LNCaP clone FGC (cell line): ENCODE data around the gene NLN.
"Not testable (repeated sequence)": the region's sequence is repeated elsewhere in the genome, so short reads cannot be mapped to it uniquely, and the experiment has no call there.

Experiments
- DNase-seq: peaks from one replicate; pipeline ENCODE4 v3.0.0-alpha.2; 2011; ENCODE audit warnings: low read depth
- H3K4me3 ChIP-seq: 2 replicates; pipeline ENCODE4 v1.5.1; 2011; ENCODE audit warnings: mild to moderate bottlenecking, low read depth, low read length, control low read depth
- TF ChIP-seq, protein P1 (sequence below): IDR thresholded peaks from 2 replicates; pipeline ENCODE4 v1.5.1; 2012; ENCODE audit warnings: mild to moderate bottlenecking; ENCODE audit not compliant: control insufficient read depth, insufficient read depth; ENCODE audit errors: extremely low read depth

The NLN gene

DNA sequence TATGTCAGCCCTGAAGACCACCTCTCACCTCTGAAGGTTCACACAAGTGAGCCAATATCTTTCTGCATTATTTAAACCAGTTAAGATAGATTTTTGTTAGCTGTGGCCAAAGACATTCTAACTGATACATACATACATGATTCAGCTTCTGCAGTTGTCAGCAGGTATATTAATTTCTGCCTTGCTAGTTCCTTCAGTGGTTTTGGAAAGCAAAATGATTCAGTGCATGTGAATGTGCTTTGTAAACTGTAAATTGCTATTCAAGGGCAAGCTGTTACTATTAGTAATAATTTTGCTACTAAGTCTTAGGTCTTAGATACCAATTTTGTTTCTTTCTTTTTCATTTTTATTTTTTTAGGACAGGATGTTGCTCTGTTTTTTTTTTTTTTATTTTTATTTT lies 115.1 kb downstream of the NLN start:
- no peak for DNase-seq
- no peak overlapping the region for H3K4me3 ChIP-seq
- TF ChIP-seq, protein P1, sequence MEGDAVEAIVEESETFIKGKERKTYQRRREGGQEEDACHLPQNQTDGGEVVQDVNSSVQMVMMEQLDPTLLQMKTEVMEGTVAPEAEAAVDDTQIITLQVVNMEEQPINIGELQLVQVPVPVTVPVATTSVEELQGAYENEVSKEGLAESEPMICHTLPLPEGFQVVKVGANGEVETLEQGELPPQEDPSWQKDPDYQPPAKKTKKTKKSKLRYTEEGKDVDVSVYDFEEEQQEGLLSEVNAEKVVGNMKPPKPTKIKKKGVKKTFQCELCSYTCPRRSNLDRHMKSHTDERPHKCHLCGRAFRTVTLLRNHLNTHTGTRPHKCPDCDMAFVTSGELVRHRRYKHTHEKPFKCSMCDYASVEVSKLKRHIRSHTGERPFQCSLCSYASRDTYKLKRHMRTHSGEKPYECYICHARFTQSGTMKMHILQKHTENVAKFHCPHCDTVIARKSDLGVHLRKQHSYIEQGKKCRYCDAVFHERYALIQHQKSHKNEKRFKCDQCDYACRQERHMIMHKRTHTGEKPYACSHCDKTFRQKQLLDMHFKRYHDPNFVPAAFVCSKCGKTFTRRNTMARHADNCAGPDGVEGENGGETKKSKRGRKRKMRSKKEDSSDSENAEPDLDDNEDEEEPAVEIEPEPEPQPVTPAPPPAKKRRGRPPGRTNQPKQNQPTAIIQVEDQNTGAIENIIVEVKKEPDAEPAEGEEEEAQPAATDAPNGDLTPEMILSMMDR = no peak

- H3K4me3 ChIP-seq, DNase-seq: not testable (repeated sequence)
Observed at GRCh38 chr5:65839170-65839569, 117.2 kb downstream of the NLN start.

GRCh38 chr5:65840071-65840470 lies 118.1 kb downstream of the NLN start:
- TF ChIP-seq, protein P1 = no peak
- DNase-seq = no peak
- H3K4me3 ChIP-seq = no peak overlapping the region

- not testable (repeated sequence) for DNase-seq
Observed at GRCh38 chr5:65844763-65845162, 122.8 kb downstream of the NLN start.

DNA sequence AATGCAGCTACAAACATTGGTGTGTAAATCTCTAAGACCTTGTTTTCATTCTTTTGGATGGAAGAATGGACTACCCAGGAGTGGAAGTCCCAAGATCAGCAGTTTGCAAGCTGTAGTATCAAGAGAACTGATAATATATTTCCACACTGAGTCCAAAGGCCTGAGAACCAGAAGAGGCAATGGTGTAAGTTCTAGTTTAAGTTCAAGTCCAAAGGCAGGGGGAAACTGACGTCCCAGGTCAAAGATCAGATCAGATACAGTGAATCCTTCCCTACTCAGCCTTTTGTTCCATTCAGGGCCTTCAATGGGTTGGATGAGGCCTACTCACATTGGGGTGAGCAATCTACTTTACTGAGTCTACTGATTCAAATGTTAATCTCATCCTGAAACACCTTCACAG lies 124.1 kb downstream of the NLN start:
- no peak for DNase-seq
- TF ChIP-seq, protein P1 = no peak
- H3K4me3 ChIP-seq = no peak overlapping the region

More at GRCh38 chr5:65844763-65845162, 122.8 kb downstream of the NLN start:
- H3K4me3 ChIP-seq = not testable (repeated sequence)

- not testable (repeated sequence) for H3K4me3 ChIP-seq, DNase-seq
Observed at GRCh38 chr5:65847019-65847418, 125.0 kb downstream of the NLN start.

- not testable (repeated sequence) for DNase-seq, H3K4me3 ChIP-seq
Observed at GRCh38 chr5:65849918-65850317, 127.9 kb downstream of the NLN start.

DNA sequence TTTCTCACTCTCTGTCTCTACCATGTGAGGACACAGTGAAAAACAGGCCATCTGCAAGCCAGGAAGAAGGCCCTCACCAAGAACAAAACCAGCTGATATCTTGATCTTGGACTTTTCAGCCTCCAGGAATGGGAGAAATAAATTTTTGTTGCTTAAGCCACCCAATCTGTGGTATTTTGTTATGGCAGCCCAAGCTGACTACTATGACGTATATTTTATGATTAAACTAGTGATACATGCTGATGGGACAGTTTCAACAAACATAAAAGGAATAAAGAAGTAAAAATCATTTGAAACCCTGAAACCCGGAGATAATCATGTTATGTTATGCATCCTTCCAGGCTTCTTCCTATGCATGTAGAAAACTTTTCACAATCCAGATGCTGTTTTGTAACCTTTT lies 132.9 kb downstream of the NLN start:
- TF ChIP-seq, protein P1 = no peak
- no peak for DNase-seq
- H3K4me3 ChIP-seq = no peak overlapping the region

GRCh38 chr5:65855766-65856315 lies 133.8 kb downstream of the NLN start:
- no peak overlapping the region for H3K4me3 ChIP-seq
- TF ChIP-seq, protein P1 = no peak
- DNase-seq = no peak
